Measurements from ENCODE around the gene TTC21B. TPM values are rescaled to one million over a fixed set of nuclear protein-coding genes. Genes with fewer than 3 reads are reported as not detected.
A peak's percentile ranks its signal among the peaks of the same experiment; 100 is the strongest.

Gene TTC21B
- total RNA-seq, 1 donor from 2014 or later = 10.0 TPM

DNA sequence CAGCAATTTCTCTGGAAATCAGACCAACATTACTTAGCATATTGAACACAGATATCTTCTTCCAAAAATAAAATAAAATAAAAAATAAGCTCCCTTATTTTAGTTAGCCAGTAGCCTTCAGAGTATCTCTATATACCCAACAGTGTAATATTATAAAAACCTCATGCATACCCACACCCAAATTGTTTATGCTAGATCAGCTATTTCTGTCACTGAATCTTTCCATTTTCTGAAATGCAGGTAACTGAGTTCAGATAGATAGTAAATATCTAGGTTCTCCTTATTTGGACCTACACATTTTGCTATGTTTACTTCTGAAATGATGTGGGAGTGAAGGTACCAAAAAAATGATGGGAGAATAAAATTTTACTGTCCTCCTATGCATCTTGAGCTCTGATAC, 39.9 kb downstream of the TTC21B start:
- H3K4me3 ChIP-seq (ENCODE audit: low read depth, low read length) = no peak overlapping the region
- TF ChIP-seq, protein P1, sequence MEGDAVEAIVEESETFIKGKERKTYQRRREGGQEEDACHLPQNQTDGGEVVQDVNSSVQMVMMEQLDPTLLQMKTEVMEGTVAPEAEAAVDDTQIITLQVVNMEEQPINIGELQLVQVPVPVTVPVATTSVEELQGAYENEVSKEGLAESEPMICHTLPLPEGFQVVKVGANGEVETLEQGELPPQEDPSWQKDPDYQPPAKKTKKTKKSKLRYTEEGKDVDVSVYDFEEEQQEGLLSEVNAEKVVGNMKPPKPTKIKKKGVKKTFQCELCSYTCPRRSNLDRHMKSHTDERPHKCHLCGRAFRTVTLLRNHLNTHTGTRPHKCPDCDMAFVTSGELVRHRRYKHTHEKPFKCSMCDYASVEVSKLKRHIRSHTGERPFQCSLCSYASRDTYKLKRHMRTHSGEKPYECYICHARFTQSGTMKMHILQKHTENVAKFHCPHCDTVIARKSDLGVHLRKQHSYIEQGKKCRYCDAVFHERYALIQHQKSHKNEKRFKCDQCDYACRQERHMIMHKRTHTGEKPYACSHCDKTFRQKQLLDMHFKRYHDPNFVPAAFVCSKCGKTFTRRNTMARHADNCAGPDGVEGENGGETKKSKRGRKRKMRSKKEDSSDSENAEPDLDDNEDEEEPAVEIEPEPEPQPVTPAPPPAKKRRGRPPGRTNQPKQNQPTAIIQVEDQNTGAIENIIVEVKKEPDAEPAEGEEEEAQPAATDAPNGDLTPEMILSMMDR (IDR thresholded peaks at IDR 0.05; ENCODE audit: insufficient read depth, low read length, severe bottlenecking) = no peak
- no peaks in the 10 kb centered on the region for H3K27me3 ChIP-seq (ENCODE audit: control insufficient read depth, insufficient read depth, low read length)
- H3K36me3 ChIP-seq (ENCODE audit: control insufficient read depth, insufficient read depth, low read length) = peaks cover 1% of the 10 kb centered on the region
- FAIRE-seq (no peak), DNase-seq (ENCODE audit: low read depth) (no peak)

GRCh38 chr2:165911981-165912380, 41.6 kb downstream of the TTC21B start:
- H3K36me3 ChIP-seq (ENCODE audit: control insufficient read depth, insufficient read depth, low read length) = no peaks in the 10 kb centered on the region
- TF ChIP-seq, protein P1 (IDR thresholded peaks at IDR 0.05; ENCODE audit: insufficient read depth, low read length, severe bottlenecking) = no peak
- no peak for FAIRE-seq

DNA sequence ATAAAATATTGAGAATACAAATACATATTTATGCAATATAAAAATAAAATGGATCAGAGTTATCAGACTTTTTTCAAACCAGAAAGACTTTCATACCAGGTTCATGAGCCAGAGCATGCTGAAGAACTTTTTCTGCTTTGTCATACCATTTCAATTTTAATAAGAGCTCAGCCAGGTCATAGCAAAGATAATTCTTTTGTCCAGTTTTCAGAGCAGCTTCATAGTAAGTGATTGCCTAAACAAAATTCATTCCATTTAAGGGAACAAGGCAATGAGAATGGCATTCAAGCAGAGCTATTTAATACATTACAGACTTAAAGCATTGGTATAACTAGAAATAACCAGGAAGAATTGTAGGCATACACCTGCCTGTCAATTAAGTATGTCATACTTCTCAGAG, 42.3 kb downstream of the TTC21B start:
- no peaks in the 10 kb centered on the region for H3K36me3 ChIP-seq (ENCODE audit: control insufficient read depth, insufficient read depth, low read length)
- no peak overlapping the region for H3K4me3 ChIP-seq (ENCODE audit: low read depth, low read length)
- no peaks in the 10 kb centered on the region for H3K27me3 ChIP-seq (ENCODE audit: control insufficient read depth, insufficient read depth, low read length)
- DNase-seq (ENCODE audit: low read depth) = peak; percentile 9
- FAIRE-seq = no peak
- TF ChIP-seq, protein P1 (IDR thresholded peaks at IDR 0.05; ENCODE audit: insufficient read depth, low read length, severe bottlenecking) = no peak

More at GRCh38 chr2:165911981-165912380, 41.6 kb downstream of the TTC21B start:
- Histone ChIP-seq H3K4me3 (ENCODE audit: low read depth, low read length) (no peak overlapping the region), H3K27me3 (ENCODE audit: control insufficient read depth, insufficient read depth, low read length) (no peaks in the 10 kb centered on the region)
- no peak for DNase-seq (ENCODE audit: low read depth)

DNA sequence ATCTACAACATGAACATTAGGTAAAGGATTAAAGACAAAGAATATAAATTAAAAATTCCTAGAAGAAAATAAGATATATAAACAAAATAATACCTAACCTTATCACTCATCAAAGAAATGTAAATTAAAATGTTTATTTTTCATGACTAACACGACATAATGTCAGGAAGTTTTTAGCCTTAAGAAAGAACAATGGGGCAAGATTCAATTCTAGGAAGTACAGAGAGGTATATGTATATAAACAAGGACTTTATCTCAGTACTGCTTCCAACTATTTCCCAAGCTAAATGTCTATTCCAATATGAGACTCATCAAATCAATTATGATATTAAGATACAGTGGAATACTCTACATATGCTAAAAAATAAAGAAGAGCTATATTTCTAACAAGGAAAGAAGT, 44.1 kb downstream of the TTC21B start:
- FAIRE-seq (no peak), DNase-seq (ENCODE audit: low read depth) (peak; percentile 17)
- TF ChIP-seq, protein P1 (IDR thresholded peaks at IDR 0.05; ENCODE audit: insufficient read depth, low read length, severe bottlenecking) = no peak
- Histone ChIP-seq H3K36me3 (ENCODE audit: control insufficient read depth, insufficient read depth, low read length) (no peaks in the 10 kb centered on the region), H3K4me3 (ENCODE audit: low read depth, low read length) (no peak overlapping the region), H3K27me3 (ENCODE audit: control insufficient read depth, insufficient read depth, low read length) (no peaks in the 10 kb centered on the region)

DNA sequence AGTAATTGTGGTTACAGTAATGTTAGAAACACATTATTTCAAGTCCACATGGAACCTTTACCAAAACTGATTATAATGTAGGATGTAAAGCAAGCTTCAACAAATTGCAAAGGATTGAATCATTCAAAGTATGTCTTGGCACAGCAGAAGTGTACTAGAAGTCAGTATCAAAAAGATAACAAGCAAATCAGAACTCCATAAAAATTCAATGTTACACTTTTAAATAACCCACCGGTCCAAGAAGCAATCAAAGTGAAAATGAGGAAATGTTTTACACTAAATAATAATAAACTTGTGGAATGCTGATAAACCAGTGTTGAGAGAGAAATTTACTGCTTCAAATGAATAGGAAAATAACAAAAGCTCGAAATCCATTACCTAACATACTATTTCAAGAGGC, 47.7 kb downstream of the TTC21B start:
- FAIRE-seq = no peak
- DNase-seq (ENCODE audit: low read depth) = peak; percentile 22
- Histone ChIP-seq H3K36me3 (ENCODE audit: control insufficient read depth, insufficient read depth, low read length) (no peaks in the 10 kb centered on the region), H3K4me3 (ENCODE audit: low read depth, low read length) (no peak overlapping the region), H3K27me3 (ENCODE audit: control insufficient read depth, insufficient read depth, low read length) (no peaks in the 10 kb centered on the region)
- TF ChIP-seq, protein P1 (IDR thresholded peaks at IDR 0.05; ENCODE audit: insufficient read depth, low read length, severe bottlenecking) = no peak

DNA sequence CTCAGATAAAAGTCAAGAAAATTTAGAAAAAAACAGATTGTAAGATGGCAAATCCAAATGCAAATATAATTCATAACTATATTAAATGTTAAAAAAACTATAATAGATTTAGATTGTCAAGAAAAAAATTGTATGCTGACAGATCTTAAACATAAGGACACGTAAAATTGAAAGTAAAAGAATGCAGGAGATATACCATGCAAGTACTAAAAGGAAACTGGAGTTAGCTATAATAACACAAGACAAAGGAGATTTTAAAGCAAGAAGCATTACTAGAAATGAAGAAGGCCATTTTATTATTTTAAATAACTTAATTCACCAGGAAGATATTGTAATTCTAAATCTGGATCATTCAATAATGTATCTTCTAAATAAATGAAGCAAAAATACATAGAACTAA, 48.3 kb downstream of the TTC21B start:
- no peaks in the 10 kb centered on the region for H3K27me3 ChIP-seq (ENCODE audit: control insufficient read depth, insufficient read depth, low read length)
- H3K4me3 ChIP-seq (ENCODE audit: low read depth, low read length) = no peak overlapping the region
- TF ChIP-seq, protein P1 (IDR thresholded peaks at IDR 0.05; ENCODE audit: insufficient read depth, low read length, severe bottlenecking) = no peak
- FAIRE-seq (no peak), DNase-seq (ENCODE audit: low read depth) (no peak)
- H3K36me3 ChIP-seq (ENCODE audit: control insufficient read depth, insufficient read depth, low read length) = no peaks in the 10 kb centered on the region
